SW480 (cell line): Measurements from ENCODE around the gene HES1.
A peak's percentile ranks its signal among the peaks of the same experiment; 100 is the strongest.
"Not testable (repeated sequence)": the region's sequence is repeated elsewhere in the genome, so short reads cannot be mapped to it uniquely, and the experiment has no call there.

ENCODE experiments used
- DNase-seq: peaks from one replicate; pipeline ENCODE4 v3.0.0-alpha.2; 2016; ENCODE audit warnings: low spot score

HES1 gene

GRCh38 chr3:194128202-194128918, 7.6 kb upstream of the HES1 start:
- DNase-seq = no peak

- DNase-seq = not testable (repeated sequence)
Observed at GRCh38 chr3:194128919-194129295, 7.0 kb upstream of the HES1 start.

DNA sequence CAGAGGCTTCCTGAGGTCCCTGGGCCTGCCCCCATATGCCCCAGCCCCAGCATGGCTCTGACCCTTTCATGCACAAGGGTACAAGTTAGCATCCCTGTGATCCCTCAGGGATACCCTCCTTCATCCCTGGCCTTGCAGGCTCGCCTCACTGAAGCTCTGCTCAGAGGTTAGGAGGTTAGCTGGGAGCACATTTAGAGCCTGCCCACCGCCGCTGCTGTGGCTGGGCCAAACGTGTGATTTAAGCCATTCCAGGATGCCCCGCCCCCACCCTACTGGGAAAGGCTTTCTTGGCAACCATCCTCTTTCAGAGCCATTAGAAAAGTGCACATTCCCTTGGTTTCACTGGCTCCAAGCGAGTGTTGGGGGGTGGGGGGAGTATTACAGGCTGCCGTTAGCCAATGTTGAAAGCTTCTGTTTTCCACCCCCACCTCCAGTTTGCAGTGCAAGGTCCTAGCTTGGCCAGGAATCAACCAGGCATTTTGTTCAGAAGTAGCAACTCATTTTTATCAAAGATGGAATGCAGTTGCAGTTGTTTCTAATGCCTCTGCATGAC, 6.3 kb upstream of the HES1 start:
- DNase-seq = no peak

GRCh38 chr3:194130188-194130587, 5.8 kb upstream of the HES1 start:
- no peak for DNase-seq

DNA sequence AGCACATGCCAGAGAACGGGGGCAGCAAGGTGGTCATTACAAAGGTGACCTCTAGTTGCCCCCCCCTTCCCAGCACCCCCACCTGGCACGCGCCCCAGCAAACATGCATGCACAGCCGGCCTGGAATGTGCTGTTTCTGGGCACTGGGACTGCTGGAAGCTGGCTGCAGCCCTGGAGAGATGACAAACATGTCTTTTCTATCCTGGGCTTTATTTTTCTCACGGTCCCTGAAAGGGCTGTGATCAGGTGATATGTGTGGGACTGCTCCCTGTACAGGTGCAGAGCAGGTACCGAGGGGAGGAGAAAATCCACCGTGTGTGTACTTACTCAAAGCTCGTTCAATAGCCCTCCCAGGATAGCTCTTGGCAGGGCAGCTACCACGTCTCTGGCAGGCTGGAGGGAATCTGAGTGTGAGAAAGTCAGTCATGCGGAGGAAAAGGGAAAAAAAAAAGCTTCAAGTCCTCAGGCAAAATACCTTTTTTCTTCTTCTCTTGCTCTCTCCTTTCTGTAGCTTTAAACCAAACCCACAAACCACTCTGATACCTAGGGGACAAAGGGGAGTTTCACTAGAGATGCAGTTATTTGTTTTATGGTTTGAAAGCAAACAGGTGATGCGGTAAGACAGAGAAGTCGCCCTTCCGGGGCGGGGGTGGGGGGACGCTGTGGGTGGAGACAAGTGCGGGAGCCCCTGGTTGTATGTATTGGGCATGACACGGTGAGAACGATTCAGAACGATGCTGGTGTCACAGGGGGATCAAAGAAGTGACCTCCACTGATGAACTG, 5.0 kb upstream of the HES1 start:
- DNase-seq = peak; percentile 95

- peak; percentile 45 for DNase-seq
Observed at GRCh38 chr3:194132465-194133286, 3.3 kb upstream of the HES1 start.

DNA sequence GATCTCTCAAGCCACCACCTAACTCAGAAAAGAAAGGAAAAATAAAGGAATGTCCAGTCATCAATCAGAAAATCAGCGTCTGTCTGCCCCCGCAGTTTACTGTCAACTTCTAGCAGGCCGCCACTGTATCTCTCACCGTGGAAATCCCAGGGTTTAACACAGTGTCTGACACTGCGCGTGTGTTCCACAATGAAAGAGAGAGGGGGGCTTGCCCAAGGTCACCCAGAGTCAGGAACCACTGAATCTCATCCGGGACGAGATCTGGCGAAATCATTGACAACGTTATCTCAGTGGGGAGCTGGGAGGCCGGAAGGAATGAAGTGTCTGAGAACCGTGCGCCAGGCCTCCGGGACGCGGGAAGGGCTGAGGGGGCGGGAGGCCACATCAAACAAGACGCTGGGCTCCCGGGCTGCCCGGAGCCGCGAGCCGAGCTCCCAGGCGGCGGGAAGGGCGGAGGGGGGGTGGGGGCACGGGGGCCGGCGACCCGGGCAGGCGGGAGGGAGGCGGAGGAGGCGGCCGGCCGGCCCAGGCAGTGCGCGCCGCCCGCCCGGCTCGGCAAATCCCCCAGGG, 2.2 kb upstream of the HES1 start:
- peak; percentile 88 for DNase-seq

- peak; percentile 90 for DNase-seq
Observed at GRCh38 chr3:194134231-194134756, 1.7 kb upstream of the HES1 start.

- DNase-seq = peak; percentile 98
Observed at GRCh38 chr3:194134757-194135515, 1.0 kb upstream of the HES1 start.

DNA sequence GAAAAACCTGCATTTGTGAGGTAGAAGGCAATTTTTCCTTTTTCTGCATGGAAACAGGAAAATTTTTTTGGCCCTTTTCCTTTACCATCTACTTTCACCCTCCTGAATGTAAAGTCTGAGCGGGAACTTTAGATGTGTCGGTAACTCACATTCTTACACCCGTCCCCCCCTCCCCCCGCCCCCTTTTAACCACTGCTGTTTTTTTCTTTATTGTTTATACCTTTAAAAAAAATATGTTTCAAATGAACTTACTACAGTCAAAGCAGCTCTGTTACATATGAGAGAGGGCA, 487 bp upstream of the HES1 start:
- DNase-seq = no peak

DNA sequence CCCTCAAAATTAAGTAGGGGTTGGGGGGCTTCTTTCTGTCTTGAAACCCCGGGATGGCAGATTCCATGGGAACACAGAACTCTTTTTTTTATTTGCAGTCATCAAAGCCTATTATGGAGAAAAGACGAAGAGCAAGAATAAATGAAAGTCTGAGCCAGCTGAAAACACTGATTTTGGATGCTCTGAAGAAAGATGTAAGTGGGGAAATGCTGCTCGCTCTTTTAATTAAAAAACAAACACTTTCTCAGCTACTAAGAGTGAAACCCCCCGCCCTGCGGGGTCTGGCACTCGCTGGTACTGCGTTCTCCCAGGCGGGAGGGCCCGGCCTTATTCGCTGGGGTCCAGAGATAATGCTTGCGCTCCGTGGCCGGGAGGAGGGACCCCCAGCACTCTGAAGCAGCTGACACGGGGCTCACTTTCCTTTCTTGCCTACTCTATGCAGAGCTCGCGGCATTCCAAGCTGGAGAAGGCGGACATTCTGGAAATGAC, 615 bp downstream of the HES1 start:
- DNase-seq = no peak

GRCh38 chr3:194137008-194137505, 1.1 kb downstream of the HES1 start:
- DNase-seq = peak; percentile 77

DNA sequence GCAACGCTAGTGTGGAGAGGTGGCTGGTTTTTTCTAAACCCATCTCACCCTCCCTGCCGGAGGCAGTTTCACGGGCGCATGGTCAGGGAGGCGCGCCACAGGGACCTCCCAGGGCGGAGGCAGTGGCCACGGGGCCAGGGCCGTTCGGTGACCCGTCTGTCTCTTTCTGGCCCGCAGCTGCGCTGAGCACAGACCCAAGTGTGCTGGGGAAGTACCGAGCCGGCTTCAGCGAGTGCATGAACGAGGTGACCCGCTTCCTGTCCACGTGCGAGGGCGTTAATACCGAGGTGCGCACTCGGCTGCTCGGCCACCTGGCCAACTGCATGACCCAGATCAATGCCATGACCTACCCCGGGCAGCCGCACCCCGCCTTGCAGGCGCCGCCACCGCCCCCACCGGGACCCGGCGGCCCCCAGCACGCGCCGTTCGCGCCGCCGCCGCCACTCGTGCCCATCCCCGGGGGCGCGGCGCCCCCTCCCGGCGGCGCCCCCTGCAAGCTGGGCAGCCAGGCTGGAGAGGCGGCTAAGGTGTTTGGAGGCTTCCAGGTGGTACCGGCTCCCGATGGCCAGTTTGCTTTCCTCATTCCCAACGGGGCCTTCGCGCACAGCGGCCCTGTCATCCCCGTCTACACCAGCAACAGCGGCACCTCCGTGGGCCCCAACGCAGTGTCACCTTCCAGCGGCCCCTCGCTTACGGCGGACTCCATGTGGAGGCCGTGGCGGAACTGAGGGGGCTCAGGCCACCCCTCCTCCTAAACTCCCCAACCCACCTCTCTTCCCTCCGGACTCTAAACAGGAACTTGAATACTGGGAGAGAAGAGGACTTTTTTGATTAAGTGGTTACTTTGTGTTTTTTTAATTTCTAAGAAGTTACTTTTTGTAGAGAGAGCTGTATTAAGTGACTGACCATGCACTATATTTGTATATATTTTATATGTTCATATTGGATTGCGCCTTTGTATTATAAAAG, 1.8 kb downstream of the HES1 start:
- DNase-seq = peak; percentile 83

DNA sequence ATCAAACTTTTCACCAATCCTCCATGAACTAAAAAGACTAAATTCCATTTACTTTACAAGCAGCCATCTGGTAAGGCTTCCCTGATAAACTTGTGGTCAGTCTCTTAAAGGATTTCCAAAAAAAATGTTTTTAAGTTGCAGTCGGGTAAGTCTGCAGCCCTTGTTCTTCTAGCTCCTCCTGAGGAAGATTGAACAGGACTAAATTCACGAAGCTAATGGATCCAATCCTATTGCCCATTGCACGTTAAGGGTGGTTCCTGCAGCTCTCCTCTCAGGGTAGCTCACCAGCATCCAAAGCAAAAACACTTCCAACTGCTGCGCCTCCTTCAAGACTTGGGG, 2.8 kb downstream of the HES1 start:
- no peak for DNase-seq

DNA sequence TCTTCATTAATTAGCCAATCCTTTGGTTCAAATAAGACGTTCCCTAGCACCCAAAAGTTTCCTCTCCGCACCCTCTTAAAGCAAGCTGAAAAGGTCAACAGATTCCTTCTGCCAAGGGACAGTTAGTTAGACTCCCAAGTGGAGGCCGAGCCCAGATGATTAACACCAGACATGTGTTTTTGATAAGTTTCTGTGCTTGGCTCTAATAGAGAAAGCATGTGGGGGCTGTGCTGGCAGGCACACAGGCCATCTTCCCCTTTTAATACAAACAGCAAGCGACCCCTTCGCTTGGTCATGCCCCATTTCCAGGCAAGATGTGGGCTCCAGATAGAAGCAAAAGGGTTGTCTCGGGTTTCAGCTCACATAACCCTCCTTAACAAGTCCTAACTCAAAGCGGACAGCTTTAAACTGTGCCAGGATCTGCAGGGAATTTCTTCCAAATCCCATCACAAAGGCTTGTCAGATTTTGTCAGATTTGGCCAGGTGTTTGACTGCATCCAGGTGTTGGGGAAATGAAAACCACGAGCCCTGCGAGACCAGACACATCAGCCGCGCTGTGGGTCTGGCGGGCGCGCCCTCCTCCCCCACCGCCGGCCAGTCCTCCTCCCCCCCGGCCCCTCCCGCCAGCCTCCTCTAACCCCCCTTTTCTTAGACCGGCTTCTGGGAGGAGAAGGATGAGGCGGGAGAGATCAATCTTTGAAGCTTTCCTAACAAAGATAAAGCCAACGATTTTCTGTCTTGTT, 3.3 kb downstream of the HES1 start:
- DNase-seq = peak; percentile 76

DNA sequence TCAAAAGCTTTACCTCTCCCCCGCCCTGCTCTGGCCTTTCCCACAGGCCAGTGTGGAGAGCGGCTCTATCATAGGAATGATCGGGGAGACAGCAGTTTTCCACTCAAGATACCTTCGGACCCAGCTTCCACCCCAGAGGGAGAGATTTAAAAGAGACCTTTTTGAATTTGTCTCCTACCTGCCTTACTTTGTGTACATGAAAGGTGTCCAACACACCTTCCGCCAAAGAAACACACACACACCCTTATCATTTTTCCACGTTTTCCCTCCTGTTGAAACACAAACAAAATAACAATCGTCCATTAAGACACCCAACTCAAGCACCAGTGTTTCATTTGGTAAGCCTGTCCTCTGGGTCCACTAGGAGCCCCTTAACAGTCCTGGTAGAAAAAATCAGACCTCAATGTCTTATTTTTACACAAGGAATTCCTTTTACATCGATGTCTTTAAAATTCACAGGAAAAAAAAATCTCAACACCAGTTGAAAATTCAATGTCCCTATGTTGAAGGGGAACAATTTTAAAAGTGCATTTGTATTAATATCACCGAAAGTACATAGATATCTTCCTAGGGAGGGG, 4.0 kb downstream of the HES1 start:
- DNase-seq = no peak

DNA sequence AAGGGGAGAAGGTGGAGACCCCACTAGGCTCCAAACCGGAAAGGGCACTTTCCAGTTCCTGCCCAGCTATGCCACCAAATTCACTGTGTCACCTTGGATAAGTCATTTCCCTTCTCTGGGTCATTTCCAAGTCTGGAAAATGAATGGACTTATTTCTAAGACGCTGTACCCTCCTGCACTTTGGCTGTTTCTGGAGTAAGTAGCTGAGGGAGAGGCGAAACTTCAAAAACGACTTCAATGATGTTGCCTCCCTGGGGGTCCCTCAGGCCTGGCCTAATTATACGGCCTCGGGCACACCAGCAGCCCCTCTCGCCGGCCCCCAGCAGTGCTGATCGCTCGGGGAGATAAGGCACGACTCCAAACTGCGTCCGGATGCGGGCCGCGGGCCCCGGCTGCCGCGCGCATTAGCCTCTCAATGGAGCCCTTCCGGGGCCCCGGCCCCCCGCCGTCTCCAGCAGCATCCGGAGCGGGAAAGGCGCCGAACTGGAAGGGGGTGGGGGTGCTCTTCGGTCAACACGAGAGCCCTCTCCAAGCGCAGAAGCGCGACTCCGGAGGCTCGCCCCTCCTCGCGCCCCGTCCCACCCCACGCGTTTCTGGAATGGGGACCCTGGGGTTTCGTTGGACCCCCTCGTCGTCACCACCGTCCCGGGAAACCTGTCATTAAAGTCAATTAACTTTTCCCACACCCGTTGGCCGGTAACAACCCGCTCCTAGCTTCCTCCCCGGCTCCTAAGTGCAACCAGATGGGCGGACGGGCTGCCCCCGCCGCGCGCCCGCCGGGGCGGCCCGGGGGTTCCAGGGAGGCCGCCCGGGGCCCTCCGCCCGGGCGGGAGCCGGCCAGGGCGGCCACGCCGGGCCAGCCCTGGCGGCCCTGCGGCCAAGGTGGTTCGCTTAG, 4.8 kb downstream of the HES1 start:
- peak; percentile 80 for DNase-seq
